IMR-90 (cell line): ENCODE results near the gene LLCFC1. TPM values are rescaled to one million over a fixed set of nuclear protein-coding genes. Genes with fewer than 3 reads are reported as not detected.

Experiments
- ATAC-seq: fragments of 200-7000 bp; cut with Tn5 transposase; 2 replicates; pipeline ENCODE4 v1.9.1; 2020; ENCODE audit warnings: low read depth, mild to moderate bottlenecking, moderate library complexity
- BruUV-seq: library from RNA; stranded (reverse); fragments of 400-500 nt; replicated peaks from 2 replicates; lab custom pipeline; 2021; lab: Mats Ljungman, UMichigan
- CTCF ChIA-PET: fragments of 300-600 bp; formaldehyde crosslinking; extraction: SDS; loops from one replicate; lab custom pipeline; 2021; ENCODE audit warnings: antibody characterized with exemption; lab: Yijun Ruan, JAX
- POLR2A ChIA-PET: fragments of 300-600 bp; sonication (Branson Sonifier 250); formaldehyde crosslinking; loops from one replicate; lab custom pipeline; 2022; ENCODE audit warnings: antibody characterized with exemption; ENCODE audit not compliant: unreplicated experiment; lab: Charles Lee
- DNase-seq: peaks from one replicate; pipeline ENCODE4 v3.0.0; 2013
- H2AFZ ChIP-seq: replicated peaks from 2 replicates; pipeline ENCODE3; 2013; ENCODE audit warnings: low read length, mild to moderate bottlenecking; ENCODE audit not compliant: poor library complexity
- H2AK5ac ChIP-seq: 2 replicates; pipeline ENCODE4 v1.6.1; 2013; ENCODE audit warnings: low read depth, low read length, inconsistent platforms
- H2AK9ac ChIP-seq: replicated peaks from 2 replicates; pipeline ENCODE3; 2013; ENCODE audit warnings: mild to moderate bottlenecking, low read depth, low read length, moderate library complexity; ENCODE audit not compliant: poor library complexity
- H2BK120ac ChIP-seq: 2 replicates; pipeline ENCODE4 v1.6.1; 2013; ENCODE audit warnings: low read depth, low read length, inconsistent platforms
- H2BK15ac ChIP-seq: 3 replicates; pipeline ENCODE4 v1.6.1; 2013; ENCODE audit warnings: low read depth, low read length, inconsistent platforms
- H2BK20ac ChIP-seq: 2 replicates; pipeline ENCODE4 v1.6.1; 2013; ENCODE audit warnings: low read depth, mild to moderate bottlenecking, inconsistent platforms, low read length, moderate library complexity
- H2BK5ac ChIP-seq: 2 replicates; pipeline ENCODE4 v1.6.1; 2013; ENCODE audit warnings: mild to moderate bottlenecking, low read depth, low read length, inconsistent platforms; ENCODE audit not compliant: poor library complexity, severe bottlenecking
- H3K14ac ChIP-seq: replicated peaks from 2 replicates; pipeline ENCODE4 v1.6.1; 2013; ENCODE audit warnings: low read depth, low read length, inconsistent platforms
- H3K18ac ChIP-seq: 2 replicates; pipeline ENCODE4 v1.6.1; 2013; ENCODE audit warnings: low read depth, low read length, control low read depth
- H3K23ac ChIP-seq: 2 replicates; pipeline ENCODE4 v1.6.1; 2013; ENCODE audit warnings: low read depth, low read length, inconsistent platforms
- H3K27ac ChIP-seq: 2 replicates; pipeline ENCODE4 v1.5.1; 2013; ENCODE audit warnings: mild to moderate bottlenecking, control low read depth, low read length; ENCODE audit not compliant: insufficient read depth
- H3K27me3 ChIP-seq: 2 replicates; pipeline ENCODE4 v1.6.1; 2013; ENCODE audit warnings: low read length; ENCODE audit not compliant: control insufficient read depth, insufficient read depth
- H3K36me3 ChIP-seq: 2 replicates; pipeline ENCODE4 v1.6.1; 2013; ENCODE audit warnings: low read length, mixed read lengths; ENCODE audit not compliant: control insufficient read depth, insufficient read depth
- H3K4ac ChIP-seq: 2 replicates; pipeline ENCODE4 v1.6.1; 2013; ENCODE audit warnings: low read depth, low read length, inconsistent platforms
- H3K4me1 ChIP-seq: 2 replicates; pipeline ENCODE4 v1.6.1; 2013; ENCODE audit warnings: low read length, mixed read lengths; ENCODE audit not compliant: control insufficient read depth, insufficient read depth
- H3K4me2 ChIP-seq: 2 replicates; pipeline ENCODE4 v1.6.1; 2013; ENCODE audit warnings: low read depth, mild to moderate bottlenecking, control low read depth, low read length, moderate library complexity
- H3K4me3 ChIP-seq: 2 replicates; pipeline ENCODE4 v1.5.1; 2013; ENCODE audit warnings: low read depth, mild to moderate bottlenecking, control low read depth, low read length, moderate library complexity; ENCODE audit not compliant: insufficient read depth
- H3K56ac ChIP-seq: 2 replicates; pipeline ENCODE4 v1.6.1; 2013; ENCODE audit warnings: low read length, inconsistent platforms; ENCODE audit not compliant: insufficient read depth; ENCODE audit errors: extremely low read depth
- H3K79me1 ChIP-seq, 2 experiments: 2 replicates each; pipeline ENCODE4 v1.6.1; 2013; ENCODE audit warnings: low read length in 2 of 2, inconsistent platforms in 1 of 2, low read depth in 1 of 2
- H3K9ac ChIP-seq: 2 replicates; pipeline ENCODE4 v1.6.1; 2013; ENCODE audit warnings: low read depth, low read length, control low read depth
- H3K9me1 ChIP-seq: 2 replicates; pipeline ENCODE4 v1.6.1; 2013; ENCODE audit warnings: low read length, inconsistent platforms; ENCODE audit not compliant: insufficient read depth
- H3K9me3 ChIP-seq: 2 replicates; pipeline ENCODE4 v1.6.1; 2013; ENCODE audit warnings: low read length; ENCODE audit not compliant: control insufficient read depth, insufficient read depth
- H4K20me1 ChIP-seq: 2 replicates; pipeline ENCODE4 v1.6.1; 2013; ENCODE audit warnings: low read length, inconsistent platforms; ENCODE audit not compliant: insufficient read depth
- H4K5ac ChIP-seq: 2 replicates; pipeline ENCODE4 v1.6.1; 2013; ENCODE audit warnings: mild to moderate bottlenecking, low read depth, low read length, control low read depth
- H4K8ac ChIP-seq, 2 experiments: 2 replicates each; pipeline ENCODE4 v1.6.1; 2013; ENCODE audit warnings: low read depth in 2 of 2, low read length in 2 of 2, control low read depth in 1 of 2, inconsistent platforms in 1 of 2
- H4K91ac ChIP-seq: 2 replicates; pipeline ENCODE4 v1.6.1; 2013; ENCODE audit warnings: low read depth, low read length, inconsistent platforms; ENCODE audit not compliant: insufficient read depth
- MXI1 ChIP-seq: IDR thresholded peaks from 2 replicates; pipeline ENCODE4 v1.6.1; 2012; ENCODE audit warnings: low read depth, mild to moderate bottlenecking, low read length, moderate library complexity, borderline replicate concordance
- RAD21 ChIP-seq: IDR thresholded peaks from 2 replicates; pipeline ENCODE4 v1.6.1; 2012; ENCODE audit warnings: low read length, improper control_type of control experiment
- SMC3 ChIP-seq: fragments of 150-350 bp; IDR thresholded peaks from 2 replicates; pipeline ENCODE4 v1.6.1; 2016; ENCODE audit warnings: low read depth, mild to moderate bottlenecking, antibody characterized with exemption, low read length, moderate library complexity
- WGBS, 2 experiments: methylation state at CpG; one replicate each; pipeline versions ENCODE4 v1.1.5 to v1.1.7; 2013; ENCODE audit warnings: missing lambda C conversion rate in 2 of 2; ENCODE audit not compliant: insufficient read length in 1 of 2; ENCODE audit errors: extremely low coverage in 2 of 2; 5-methylcytosine and 5-hydroxymethylcytosine counted together
- dilution Hi-C: fragments of 300-500 bp; cut with HindIII; formaldehyde crosslinking; loops from one replicate; pipeline ENCODE4 v1.14.3; 2018; ENCODE audit warnings: low sequenced_read_pairs; ENCODE audit not compliant: unreplicated experiment
- in situ Hi-C: fragments of 300-500 bp; cut with MboI; formaldehyde crosslinking; loops from 3 replicates; pipeline ENCODE4 v1.14.3; 2019; ENCODE audit warnings: low sequenced_read_pairs, inconsistent platforms, mixed read lengths
- intact Hi-C: fragments of 100-400 bp; cut with micrococcal nuclease; formaldehyde crosslinking; loops from 2 replicates; pipeline ENCODE4 v1.10.0; 2022
- polyA plus RNA-seq, 3 experiments: library from polyadenylated mRNA; depleted of rRNA; stranded (reverse); fragments of >200 nt; gene quantifications; 2 replicates each; pipeline ENCODE4 v1.2.3, GENCODE V29; 2012; ENCODE audit warnings: low replicate concordance in 1 of 3
- total RNA-seq: library from RNA; depleted of rRNA; stranded (reverse); fragments of >200 nt; gene quantifications from 2 replicates; pipeline ENCODE4 v1.2.3, GENCODE V29; 2012
- TF ChIP-seq, protein P1 (sequence below): fragments of 150-350 bp; IDR thresholded peaks from 2 replicates; pipeline ENCODE4 v1.6.1; 2017; ENCODE audit warnings: mild to moderate bottlenecking, antibody characterized with exemption, low read length, low read depth
- TF ChIP-seq, protein P2 (sequence below): fragments of 150-350 bp; IDR thresholded peaks from 2 replicates; pipeline ENCODE4 v1.6.1; 2016; ENCODE audit warnings: low read depth, mild to moderate bottlenecking, low read length, moderate library complexity, borderline replicate concordance

Gene LLCFC1
- total and polyA plus RNA-seq, 2 of the 4 experiments (the other 2 are of a cell fraction) = not detected

- no peak overlapping the region for H3K27ac ChIP-seq
- H2BK20ac ChIP-seq = no peak overlapping the region
- no peak overlapping the region for H2AK5ac ChIP-seq
- no peak overlapping the region for H4K5ac ChIP-seq
- no peak overlapping the region for H3K18ac ChIP-seq
- no CpG with 5 or more reads among the region's 1 CpG for WGBS, 2 experiments
- no peak overlapping the region for H3K56ac ChIP-seq
- no peaks in the 10 kb centered on the region for H3K36me3 ChIP-seq
- CTCF ChIA-PET = no interaction called here
- H4K91ac ChIP-seq = no peak overlapping the region
- no peak overlapping the region for H3K23ac ChIP-seq
- TF ChIP-seq MXI1 = no peak
- TF ChIP-seq, protein P1, sequence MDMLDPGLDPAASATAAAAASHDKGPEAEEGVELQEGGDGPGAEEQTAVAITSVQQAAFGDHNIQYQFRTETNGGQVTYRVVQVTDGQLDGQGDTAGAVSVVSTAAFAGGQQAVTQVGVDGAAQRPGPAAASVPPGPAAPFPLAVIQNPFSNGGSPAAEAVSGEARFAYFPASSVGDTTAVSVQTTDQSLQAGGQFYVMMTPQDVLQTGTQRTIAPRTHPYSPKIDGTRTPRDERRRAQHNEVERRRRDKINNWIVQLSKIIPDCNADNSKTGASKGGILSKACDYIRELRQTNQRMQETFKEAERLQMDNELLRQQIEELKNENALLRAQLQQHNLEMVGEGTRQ = no peak
- TF ChIP-seq, protein P2, sequence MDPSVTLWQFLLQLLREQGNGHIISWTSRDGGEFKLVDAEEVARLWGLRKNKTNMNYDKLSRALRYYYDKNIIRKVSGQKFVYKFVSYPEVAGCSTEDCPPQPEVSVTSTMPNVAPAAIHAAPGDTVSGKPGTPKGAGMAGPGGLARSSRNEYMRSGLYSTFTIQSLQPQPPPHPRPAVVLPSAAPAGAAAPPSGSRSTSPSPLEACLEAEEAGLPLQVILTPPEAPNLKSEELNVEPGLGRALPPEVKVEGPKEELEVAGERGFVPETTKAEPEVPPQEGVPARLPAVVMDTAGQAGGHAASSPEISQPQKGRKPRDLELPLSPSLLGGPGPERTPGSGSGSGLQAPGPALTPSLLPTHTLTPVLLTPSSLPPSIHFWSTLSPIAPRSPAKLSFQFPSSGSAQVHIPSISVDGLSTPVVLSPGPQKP = no peak
- no peak for TF ChIP-seq RAD21
- TF ChIP-seq SMC3 = no peak
- H3K4me2 ChIP-seq = no peak overlapping the region
- no peaks in the 10 kb centered on the region for H3K4me1 ChIP-seq
- no peak overlapping the region for H2BK5ac ChIP-seq
- no peak overlapping the region for H3K9ac ChIP-seq
- POLR2A ChIA-PET = no interaction called here
- ATAC-seq = no peak
- no peak overlapping the region for H3K14ac ChIP-seq
- no peaks in the 10 kb centered on the region for H3K79me1 ChIP-seq
- H3K9me1 ChIP-seq = no peaks in the 10 kb centered on the region
- no peak overlapping the region for H3K4ac ChIP-seq
- H2BK120ac ChIP-seq = no peak overlapping the region
- no TSS peak for BruUV-seq
- no peak overlapping the region for H4K8ac ChIP-seq
- in situ Hi-C loops = no loop called here
- no peak overlapping the region for H2AFZ ChIP-seq
- DNase-seq = no peak
- intact Hi-C loops = no loop called here
- dilution Hi-C loops = no loop called here
- no peaks in the 10 kb centered on the region for H4K20me1 ChIP-seq
- no peak overlapping the region for H3K4me3 ChIP-seq
- peaks cover 2% of the 10 kb centered on the region; the same call in 1 of the 2 replicates for H3K9me3 ChIP-seq
- H2BK15ac ChIP-seq = no peak overlapping the region
- H2AK9ac ChIP-seq = no peak overlapping the region
- H3K27me3 ChIP-seq = no peaks in the 10 kb centered on the region
Measured at GRCh38 chr7:142983825-142984224, 44.5 kb downstream of the LLCFC1 start.
